ENCODE data around the gene ZDHHC21.

Gene ZDHHC21

DNA sequence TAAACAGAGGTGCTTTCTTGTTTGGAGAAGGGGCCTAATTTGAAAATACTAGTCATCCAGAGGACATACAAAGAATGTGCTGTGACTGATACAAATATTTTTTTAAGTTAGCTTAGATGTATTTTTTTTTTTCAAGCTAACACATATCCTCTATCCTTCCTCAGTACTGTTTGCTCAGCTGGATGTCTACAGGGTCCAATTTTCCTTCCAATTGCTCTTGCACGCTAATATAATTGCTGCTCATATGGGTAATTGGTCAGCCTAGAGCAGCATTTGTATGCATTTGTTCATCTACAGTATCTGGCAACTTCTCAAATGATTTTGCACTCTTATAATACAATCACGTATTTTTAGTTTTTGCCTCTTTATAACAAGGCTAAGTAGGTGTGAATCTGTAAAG, 84.7 kb downstream of the ZDHHC21 start:
- DNase-seq (ENCODE audit: low read depth): no peak

DNA sequence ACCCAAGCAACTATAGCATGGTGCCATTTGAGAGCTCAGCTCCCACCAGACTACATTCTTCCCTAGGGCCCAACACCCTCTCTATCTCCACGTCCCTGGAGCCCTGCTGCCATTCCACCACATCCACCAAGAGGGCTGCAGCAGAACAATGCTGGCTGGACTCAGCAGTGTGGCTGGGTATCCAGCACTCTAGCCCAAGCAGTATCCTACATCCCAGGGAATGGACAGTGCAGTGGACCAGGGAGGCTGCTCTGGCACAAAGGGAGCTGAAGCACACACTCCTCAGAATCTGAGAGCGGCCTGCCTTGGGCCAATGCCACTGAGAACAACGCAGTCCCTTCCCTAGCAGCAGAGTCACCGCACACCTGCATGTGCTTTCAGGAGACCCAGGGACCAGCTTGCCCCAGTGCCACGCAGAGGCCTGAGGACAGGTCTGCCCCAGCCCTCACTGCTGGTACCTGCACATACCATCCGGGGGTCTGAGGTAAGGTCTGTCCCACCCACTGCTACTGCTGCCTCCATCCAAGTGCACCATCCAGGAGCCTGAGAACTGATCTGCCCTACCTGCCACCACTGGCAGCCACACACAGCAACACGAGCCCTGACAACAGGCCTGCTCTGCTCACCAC, 95.9 kb downstream of the ZDHHC21 start:
- no peak for DNase-seq (ENCODE audit: low read depth)

DNA sequence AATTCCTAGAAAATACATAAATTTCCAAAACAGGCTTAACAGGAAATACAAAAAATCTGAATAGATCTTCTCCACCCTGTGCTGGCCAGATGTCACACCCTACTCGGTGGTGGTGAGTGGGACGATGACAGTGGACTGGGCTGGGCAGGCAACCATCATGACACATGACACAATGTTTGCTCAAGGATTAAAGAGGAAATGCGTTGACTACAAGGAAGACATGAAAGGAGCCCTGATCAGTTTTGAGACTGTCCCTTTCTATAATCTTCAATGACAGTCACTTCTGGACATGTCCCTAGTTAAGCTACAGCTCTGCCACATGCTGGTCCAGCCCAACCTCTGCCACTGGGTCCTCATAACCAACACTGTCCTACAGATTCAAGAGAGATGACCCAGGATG, 99.8 kb downstream of the ZDHHC21 start:
- DNase-seq (ENCODE audit: low read depth): no peak

DNA sequence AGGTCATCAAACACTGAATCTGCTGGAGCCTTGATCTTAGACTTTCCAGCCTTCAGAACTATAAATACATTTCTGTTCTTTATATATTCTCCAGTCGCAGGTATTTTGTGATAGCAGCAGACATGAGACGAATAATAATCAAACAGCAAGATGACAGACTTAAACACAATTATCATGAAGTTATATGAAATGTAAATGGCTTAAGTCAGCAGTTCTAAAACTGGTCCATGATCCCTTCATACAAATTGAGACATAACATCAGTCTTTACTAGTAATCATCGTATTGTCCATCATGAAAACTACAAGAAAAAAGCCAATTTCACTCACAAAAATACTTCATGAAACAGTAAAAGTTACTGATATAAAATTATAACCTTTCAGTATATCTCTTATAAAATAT, 101.8 kb downstream of the ZDHHC21 start:
- no peak for DNase-seq (ENCODE audit: low read depth)

DNA sequence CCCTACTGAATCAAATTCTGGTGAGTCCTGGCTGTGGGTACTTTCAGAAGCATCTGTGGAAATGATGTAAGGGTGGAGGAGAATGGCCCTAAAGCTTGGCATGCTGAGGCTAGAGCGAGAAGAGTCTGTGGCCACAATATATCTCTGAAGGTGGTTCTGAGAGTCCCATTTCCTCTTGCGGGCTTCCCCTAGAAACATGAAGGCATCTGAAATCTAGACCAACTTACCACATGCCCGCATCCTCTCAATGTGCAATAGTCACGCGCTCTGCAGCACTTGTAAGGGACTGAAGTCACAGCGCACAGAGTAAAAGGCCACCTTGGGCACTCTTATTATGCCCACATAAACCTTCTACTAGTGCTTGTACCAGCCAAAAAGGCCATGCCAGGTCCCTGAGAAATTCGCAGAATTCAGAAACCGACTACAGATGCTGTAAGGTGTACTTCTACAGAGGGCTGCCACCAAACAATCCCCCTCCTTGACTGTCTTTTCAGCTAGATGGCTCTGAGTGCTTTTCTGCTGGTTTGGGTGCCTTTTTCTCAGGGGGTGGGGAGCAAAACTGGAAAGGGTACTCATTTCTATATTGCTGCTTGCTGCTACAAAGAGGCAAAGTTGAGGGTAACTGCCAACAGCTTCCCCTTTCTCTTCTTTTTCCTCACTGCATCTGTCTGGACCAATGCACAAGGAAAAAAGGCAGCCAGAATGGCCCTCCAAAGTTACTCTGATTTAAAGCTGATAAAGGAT, 107.3 kb downstream of the ZDHHC21 start:
- DNase-seq (ENCODE audit: low read depth): no peak

DNA sequence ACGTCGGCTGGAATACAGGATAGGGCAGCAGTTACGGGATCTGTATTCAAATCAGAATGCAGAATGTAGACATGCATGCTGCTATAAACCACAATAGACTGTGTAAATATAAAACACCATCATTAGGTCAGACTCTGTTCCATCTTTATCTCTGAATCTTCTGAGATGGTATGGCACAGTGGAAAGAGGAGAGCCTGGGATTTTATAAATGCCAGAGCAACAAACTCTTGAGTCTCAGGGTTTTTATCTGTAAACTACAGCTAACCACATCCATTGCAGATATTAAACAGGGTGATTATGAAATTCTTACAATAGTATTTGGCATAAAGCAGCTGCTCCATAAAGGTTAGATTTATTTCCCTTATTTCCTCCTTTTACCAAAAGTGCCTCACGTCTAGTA, 108.7 kb downstream of the ZDHHC21 start:
- DNase-seq (ENCODE audit: low read depth): no peak

DNA sequence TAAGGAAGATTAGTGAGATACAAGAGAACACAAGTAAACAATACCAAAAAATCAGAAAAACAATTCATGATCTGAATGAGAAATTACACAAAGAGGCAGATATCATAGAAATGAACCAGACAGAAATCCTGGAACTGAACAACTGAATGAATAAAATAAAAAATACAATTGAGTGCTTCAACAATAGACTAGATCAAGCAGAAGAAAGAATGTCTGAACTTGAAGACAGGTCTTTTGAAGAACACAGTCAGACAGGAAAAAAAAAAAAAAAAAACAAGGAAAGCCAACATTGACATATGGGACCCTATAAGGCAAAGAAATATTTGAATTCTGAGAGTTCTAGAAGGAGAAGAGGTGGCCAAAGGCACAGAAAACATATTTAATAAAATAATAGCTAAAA, 115.2 kb downstream of the ZDHHC21 start:
- DNase-seq (ENCODE audit: low read depth): no peak

DNA sequence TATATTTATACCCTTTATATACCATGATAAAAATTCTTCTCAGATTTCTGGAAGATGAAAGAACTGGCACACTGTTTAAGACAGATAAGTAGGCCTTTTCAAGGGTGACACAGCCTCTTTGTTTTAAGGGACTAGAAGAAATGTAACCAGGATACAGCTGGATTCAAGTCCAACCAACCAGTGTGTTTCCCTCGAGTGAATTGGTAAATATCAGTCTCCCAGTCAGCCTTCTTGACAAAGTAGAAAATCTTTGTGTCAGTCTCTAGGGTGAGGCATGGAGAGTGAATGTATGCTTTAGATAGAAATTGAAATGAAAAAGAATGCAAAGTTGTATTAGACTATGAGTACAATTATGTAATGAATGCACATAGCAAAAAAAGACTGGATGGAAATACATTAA, 119.1 kb downstream of the ZDHHC21 start:
- no peak for DNase-seq (ENCODE audit: low read depth)

DNA sequence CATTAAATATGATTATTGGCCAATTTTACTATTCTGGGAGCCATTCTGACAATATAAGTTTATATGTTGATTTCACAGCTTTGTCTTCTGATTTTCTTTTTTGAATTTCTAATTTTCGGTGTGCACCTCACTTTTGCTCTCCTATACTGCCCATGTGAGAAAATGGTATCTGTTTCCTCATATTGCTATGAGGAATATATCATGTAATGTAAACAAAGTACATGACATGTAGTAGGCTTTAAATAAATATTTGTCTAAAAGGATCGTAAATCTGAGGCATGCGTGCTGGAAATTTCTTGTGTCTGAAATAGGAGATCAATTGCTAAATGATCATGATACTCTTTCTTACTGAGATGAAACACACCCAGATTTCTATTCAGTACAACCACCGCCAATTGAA, 119.9 kb downstream of the ZDHHC21 start:
- DNase-seq (ENCODE audit: low read depth): no peak

DNA sequence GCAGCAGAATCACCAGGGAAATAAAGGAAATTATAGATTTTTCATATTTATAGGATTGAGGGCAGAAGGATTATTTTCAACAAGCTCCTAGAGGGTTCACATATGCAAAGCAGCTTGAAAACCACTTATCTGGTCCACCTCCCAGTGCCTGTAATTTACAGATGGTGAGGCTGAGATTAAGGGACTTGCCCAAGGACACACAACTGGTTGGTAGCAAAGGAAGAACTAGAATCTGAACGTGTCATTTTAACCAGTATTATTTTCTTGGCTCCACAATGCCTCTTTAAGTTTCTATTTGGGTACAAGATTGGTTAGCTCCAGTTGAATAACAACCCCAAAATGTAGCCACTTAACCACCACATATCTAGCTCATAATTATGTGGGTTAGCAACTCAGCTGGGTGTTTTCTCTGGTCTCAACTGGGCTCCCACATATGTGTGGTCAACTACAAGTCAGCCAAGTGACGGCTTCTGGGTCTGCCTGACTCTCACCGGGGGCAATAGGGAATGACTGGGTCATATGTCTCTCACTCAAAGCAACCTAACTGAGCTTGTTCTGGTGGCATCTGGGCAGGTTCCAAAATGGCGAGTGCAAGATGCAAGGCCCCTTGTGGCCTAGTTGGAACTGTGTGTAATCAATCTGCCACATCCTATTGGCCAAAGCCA, 127.7 kb downstream of the ZDHHC21 start:
- DNase-seq (ENCODE audit: low read depth): no peak

DNA sequence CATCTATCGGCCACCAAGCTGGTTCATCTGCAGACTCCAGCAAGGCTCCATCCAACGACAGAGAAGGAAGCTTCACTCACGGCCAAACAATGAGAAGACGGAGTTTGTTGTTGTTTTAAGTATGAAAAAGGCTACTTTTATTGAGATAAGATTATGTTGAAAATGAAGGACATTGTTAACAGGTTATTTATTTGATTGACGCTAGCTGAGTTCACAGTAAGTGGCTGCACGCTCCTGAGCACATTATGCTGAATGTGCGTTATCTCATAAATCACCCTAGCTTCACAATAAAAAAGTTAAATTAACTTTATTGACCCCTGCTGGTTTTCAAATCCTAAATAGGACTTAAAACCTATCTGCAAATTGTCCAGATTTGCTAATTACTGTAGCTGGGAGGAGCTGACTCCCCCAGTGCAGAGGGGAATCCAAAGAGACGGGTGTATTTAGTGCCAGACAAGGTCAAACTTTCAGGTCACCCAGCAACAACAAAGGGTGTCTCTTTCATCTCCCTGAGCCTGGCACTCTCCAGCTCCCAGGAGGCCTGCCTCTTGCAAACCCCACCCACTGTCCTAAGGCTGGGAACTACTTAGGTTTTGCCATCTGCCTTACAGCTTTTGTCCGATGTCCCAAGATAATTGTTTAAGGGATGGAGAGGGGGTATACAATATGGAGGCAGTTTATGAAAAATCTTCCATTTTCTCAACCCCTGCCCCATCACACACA, 129.2 kb downstream of the ZDHHC21 start:
- no peak for DNase-seq (ENCODE audit: low read depth)

DNA sequence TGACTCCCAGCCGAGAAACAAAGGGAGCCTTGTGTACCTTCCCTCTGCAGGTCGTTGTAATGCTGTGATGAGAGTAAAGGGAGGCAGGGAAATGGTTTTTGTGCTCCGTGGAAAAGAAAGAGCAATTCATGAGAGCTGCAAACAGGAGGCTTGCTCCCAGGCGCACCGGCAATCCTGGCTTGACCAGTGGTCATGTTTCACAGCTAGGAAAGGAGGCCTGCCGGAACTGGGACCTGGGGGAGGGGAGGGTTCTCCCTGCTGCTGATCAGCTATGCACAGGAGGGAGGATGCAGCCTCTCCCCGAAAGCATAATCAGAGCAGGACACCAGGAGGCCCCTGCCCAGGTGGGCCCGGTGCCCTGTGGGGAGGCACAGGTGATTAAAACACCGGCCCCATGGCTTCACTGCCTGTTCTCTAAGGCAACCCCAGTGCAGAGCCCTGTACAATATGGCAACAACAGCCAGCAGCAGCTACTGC, 131.3 kb downstream of the ZDHHC21 start:
- DNase-seq (ENCODE audit: low read depth): no peak

Measured in fibroblast of the conjunctiva (primary cell).